Thyroid gland (tissue), 4 donors: Measurements from ENCODE around the gene BTBD16.

Experiments used
- POLR2A ChIP-seq, 2 donors: fragments of 450-650 bp; IDR thresholded peaks; one replicate each; pipeline ENCODE4 v1.6.1; 2017; ENCODE audit warnings: antibody characterized with exemption in 2 of 2, mild to moderate bottlenecking in 2 of 2, moderate library complexity in 1 of 2
- TF ChIP-seq, protein P1 (sequence below), 6 experiments: fragments of 200-600 bp in 3 of 6; fragments of 450-650 bp in 3 of 6; sonication (generic) in 3 of 6; IDR thresholded peaks; one replicate each; pipeline ENCODE4 v1.5.1; 2016 to 2019; ENCODE audit warnings: antibody characterized with exemption in 6 of 6, mild to moderate bottlenecking in 2 of 6, inconsistent platforms in 1 of 6, moderate library complexity in 1 of 6

GRCh38 chr10:122273966-122274545 lies 3.0 kb downstream of the BTBD16 start:
- TF ChIP-seq POLR2A (IDR thresholded peaks at IDR 0.05) = no peak
- TF ChIP-seq, protein P1, sequence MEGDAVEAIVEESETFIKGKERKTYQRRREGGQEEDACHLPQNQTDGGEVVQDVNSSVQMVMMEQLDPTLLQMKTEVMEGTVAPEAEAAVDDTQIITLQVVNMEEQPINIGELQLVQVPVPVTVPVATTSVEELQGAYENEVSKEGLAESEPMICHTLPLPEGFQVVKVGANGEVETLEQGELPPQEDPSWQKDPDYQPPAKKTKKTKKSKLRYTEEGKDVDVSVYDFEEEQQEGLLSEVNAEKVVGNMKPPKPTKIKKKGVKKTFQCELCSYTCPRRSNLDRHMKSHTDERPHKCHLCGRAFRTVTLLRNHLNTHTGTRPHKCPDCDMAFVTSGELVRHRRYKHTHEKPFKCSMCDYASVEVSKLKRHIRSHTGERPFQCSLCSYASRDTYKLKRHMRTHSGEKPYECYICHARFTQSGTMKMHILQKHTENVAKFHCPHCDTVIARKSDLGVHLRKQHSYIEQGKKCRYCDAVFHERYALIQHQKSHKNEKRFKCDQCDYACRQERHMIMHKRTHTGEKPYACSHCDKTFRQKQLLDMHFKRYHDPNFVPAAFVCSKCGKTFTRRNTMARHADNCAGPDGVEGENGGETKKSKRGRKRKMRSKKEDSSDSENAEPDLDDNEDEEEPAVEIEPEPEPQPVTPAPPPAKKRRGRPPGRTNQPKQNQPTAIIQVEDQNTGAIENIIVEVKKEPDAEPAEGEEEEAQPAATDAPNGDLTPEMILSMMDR (IDR thresholded peaks at IDR 0.05) = no peak
